Naive thymus-derived CD8-positive, alpha-beta T cell (primary cell): ENCODE data around the gene CLEC16A. TPM values are rescaled to one million over a fixed set of nuclear protein-coding genes. Genes with fewer than 3 reads are reported as not detected.
A peak's percentile ranks its signal among the peaks of the same experiment; 100 is the strongest.

Experiments
- ATAC-seq, 2 donors: fragments of 150-1000 bp; cut with Tn5 transposase in 1 of 2; sonication (Bioruptor Pico), chemical (Tn5 transposase) in 1 of 2; 1 replicate in 1 of 2; 2 replicates in 1 of 2; pipeline ENCODE4 v1.10.0; 2021; ENCODE audit warnings: mild to moderate bottlenecking in 2 of 2, moderate library complexity in 2 of 2
- POLR2A ChIA-PET: fragments of 350-600 bp; sonication (Branson Sonifier 250); formaldehyde crosslinking; loops from one replicate; lab custom pipeline; 2021; ENCODE audit warnings: antibody characterized with exemption; lab: Charles Lee
- DNase-seq, 10 donors: peaks; one replicate each; pipeline versions ENCODE4 v3.0.0 to v3.0.0-alpha.2; 2020 to 2022
- H3K27ac Mint-ChIP-seq, 10 donors: one replicate each; pipeline ENCODE4 v1.8.0; 2020 to 2022; ENCODE audit warnings: mild to moderate bottlenecking in 10 of 10, mixed read lengths in 10 of 10, moderate library complexity in 4 of 10, inconsistent platforms in 1 of 10
- H3K27me3 Mint-ChIP-seq, 5 donors: one replicate each; pipeline ENCODE4 v1.8.0; 2021 to 2022; ENCODE audit warnings: mixed read lengths in 5 of 5
- H3K36me3 Mint-ChIP-seq, 3 donors: one replicate each; pipeline ENCODE4 v1.8.0; 2020 to 2022; ENCODE audit warnings: mixed read lengths in 3 of 3, mild to moderate bottlenecking in 2 of 3, inconsistent platforms in 1 of 3
- H3K4me1 Mint-ChIP-seq, 4 donors: one replicate each; pipeline ENCODE4 v1.8.0; 2021 to 2022; ENCODE audit warnings: mixed read lengths in 4 of 4
- H3K4me3 Mint-ChIP-seq, 10 donors: one replicate each; pipeline ENCODE4 v1.8.0; 2020 to 2022; ENCODE audit warnings: mild to moderate bottlenecking in 10 of 10, mixed read lengths in 10 of 10, moderate library complexity in 6 of 10, inconsistent platforms in 1 of 10
- H3K9me3 Mint-ChIP-seq, 9 donors: one replicate each; pipeline ENCODE4 v1.8.0; 2020 to 2022; ENCODE audit warnings: mixed read lengths in 9 of 9, mild to moderate bottlenecking in 3 of 9, inconsistent platforms in 1 of 9, moderate library complexity in 1 of 9
- polyA plus RNA-seq, 3 donors: library from polyadenylated mRNA; unstranded; fragments of 300-500 nt; fragmentation: Illumina TruSeq; gene quantifications; one replicate each; pipeline ENCODE4 v1.2.3, GENCODE V29; 2021
- total RNA-seq, 8 experiments: library from RNA in 2 of 8; stranded (reverse) in 2 of 8; gene quantifications; one replicate each; pipeline ENCODE4 v1.2.3 and lab custom pipeline; 2021 to 2026

The CLEC16A gene
- total and polyA plus RNA-seq, 5 experiments from 2014 or later: 8.5 to 28.8 (median 19.4) TPM

- ATAC-seq (no peak), DNase-seq (no peak)
- Mint-ChIP-seq H3K9me3 (no peaks in the 10 kb centered on the region), H3K27ac (peak overlapping the region in 1 of 10 donors; percentile 69), H3K4me1 (peaks cover 0 to 9% (median 6%) of the 10 kb centered on the region in 4 donors), H3K27me3 (no peaks in the 10 kb centered on the region), H3K4me3 (no peak overlapping the region), H3K36me3 (peaks cover 0 to 31% (median 21%) of the 10 kb centered on the region in 3 donors)
- POLR2A ChIA-PET: no interaction called here
Measured at GRCh38 chr16:11169641-11170040, 225.3 kb downstream of the CLEC16A start.

DNA sequence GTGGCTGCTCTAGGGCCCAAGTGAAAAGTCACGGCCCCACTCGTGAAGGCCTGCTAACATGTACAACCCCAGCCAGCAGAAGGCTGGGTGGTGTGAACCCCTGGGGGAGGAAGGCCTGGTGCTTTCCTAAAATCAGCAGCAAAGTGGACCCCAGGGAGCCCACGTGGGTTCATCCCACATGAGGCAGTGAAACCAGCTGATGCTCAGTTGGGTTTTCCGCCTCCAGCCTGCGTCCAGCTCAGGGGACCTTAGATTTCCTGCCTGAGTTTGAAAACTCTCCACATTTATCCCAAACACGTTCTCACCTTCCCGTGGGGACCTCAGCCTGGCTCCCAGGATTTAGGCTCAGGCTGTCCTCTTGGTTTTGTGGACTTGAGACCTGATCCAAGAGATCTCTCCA is 225.8 kb downstream of the CLEC16A start:
- Mint-ChIP-seq H3K4me3 (no peak overlapping the region), H3K36me3 (peaks cover 0 to 33% (median 20%) of the 10 kb centered on the region in 3 donors), H3K27me3 (no peaks in the 10 kb centered on the region), H3K9me3 (no peaks in the 10 kb centered on the region), H3K27ac (peak overlapping the region in 1 of 10 donors; percentile 15), H3K4me1 (peaks cover 2 to 10% (median 9%) of the 10 kb centered on the region in 4 donors)
- no peak for DNase-seq
- no peak for ATAC-seq
- POLR2A ChIA-PET: no interaction called here

GRCh38 chr16:11170696-11171447 is 226.5 kb downstream of the CLEC16A start:
- DNase-seq (no peak), ATAC-seq (no peak)
- no peak overlapping the region for H3K4me3 Mint-ChIP-seq
- H3K9me3 Mint-ChIP-seq: no peaks in the 10 kb centered on the region
- H3K27me3 Mint-ChIP-seq: no peaks in the 10 kb centered on the region
- peak overlapping the region in 3 of 10 donors; percentile 15 to 56 (median 31) for H3K27ac Mint-ChIP-seq
- peaks cover 3 to 12% (median 11%) of the 10 kb centered on the region in 4 donors for H3K4me1 Mint-ChIP-seq
- peaks cover 0 to 33% (median 20%) of the 10 kb centered on the region in 3 donors for H3K36me3 Mint-ChIP-seq
- POLR2A ChIA-PET: interaction anchor here (0.5 kb wide), 1 partner anchor 169 kb away, joined by 3 read pairs; no protein-coding TSS in a partner anchor

GRCh38 chr16:11171448-11171709 is 227.0 kb downstream of the CLEC16A start:
- Mint-ChIP-seq H3K27ac (peak overlapping the region in 2 of 10 donors; percentile 13 to 31), H3K4me1 (peaks cover 4 to 13% (median 12%) of the 10 kb centered on the region in 4 donors), H3K4me3 (no peak overlapping the region), H3K36me3 (peaks cover 0 to 32% (median 18%) of the 10 kb centered on the region in 3 donors), H3K9me3 (no peaks in the 10 kb centered on the region), H3K27me3 (no peaks in the 10 kb centered on the region)
- DNase-seq (no peak), ATAC-seq (no peak)
- POLR2A ChIA-PET: no interaction called here

DNA sequence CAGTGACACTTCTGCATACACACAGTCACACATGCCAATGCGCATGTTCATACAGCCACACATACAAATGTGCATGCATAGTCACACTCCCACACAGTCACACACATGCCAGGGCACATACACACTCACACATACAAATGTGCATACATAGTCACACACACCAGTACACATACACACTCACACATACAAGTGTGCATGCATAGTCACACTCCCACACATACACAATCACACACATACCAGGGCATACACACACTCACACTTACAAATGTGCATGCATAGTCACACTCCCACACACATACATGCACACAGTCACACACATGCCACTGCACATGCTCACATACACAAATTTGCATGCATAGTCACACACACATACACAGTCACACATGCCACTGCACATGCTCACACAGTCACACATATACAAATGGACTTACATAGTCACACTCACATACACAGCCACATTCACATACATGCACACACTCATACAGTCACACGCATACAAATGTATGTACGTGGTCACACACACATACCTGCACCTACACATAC is 227.5 kb downstream of the CLEC16A start:
- POLR2A ChIA-PET: no interaction called here
- H3K4me3 Mint-ChIP-seq: no peak overlapping the region
- no peaks in the 10 kb centered on the region for H3K27me3 Mint-ChIP-seq
- no peak for DNase-seq
- peak overlapping the region in 3 of 10 donors; percentile 13 to 26 (median 16) for H3K27ac Mint-ChIP-seq
- peaks cover 4 to 13% (median 12%) of the 10 kb centered on the region in 4 donors for H3K4me1 Mint-ChIP-seq
- no peaks in the 10 kb centered on the region for H3K9me3 Mint-ChIP-seq
- no peak for ATAC-seq
- peaks cover 0 to 29% (median 16%) of the 10 kb centered on the region in 3 donors for H3K36me3 Mint-ChIP-seq

- Mint-ChIP-seq H3K9me3 (no peaks in the 10 kb centered on the region), H3K4me3 (no peak overlapping the region), H3K27me3 (no peaks in the 10 kb centered on the region), H3K27ac (peak overlapping the region in 1 of 10 donors; percentile 11), H3K4me1 (peaks cover 4 to 13% (median 12%) of the 10 kb centered on the region in 4 donors), H3K36me3 (peaks cover 0 to 21% (median 11%) of the 10 kb centered on the region in 3 donors)
- POLR2A ChIA-PET: no interaction called here
- DNase-seq: no peak
- no peak for ATAC-seq
Measured at GRCh38 chr16:11173426-11173825, 229.1 kb downstream of the CLEC16A start.

DNA sequence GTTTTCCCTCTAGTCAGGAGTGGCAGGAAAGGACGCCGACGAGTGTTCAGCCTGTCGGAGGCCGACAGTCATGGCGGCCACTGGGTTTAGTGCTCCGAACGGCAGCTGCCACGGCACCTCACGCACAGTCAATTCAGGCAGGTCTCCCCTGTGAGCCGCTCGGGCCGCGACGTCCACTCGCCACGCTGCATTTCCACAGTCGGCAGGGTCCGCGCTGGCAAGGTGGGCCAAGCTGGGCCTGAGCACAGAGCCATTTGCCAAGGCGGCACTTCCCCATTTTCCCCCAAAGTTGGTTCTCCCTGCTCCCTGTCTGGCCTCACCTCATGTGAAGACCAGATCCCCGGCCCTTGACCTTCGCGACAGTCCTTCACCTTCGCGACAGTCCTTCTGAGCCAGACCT is 229.8 kb downstream of the CLEC16A start:
- Mint-ChIP-seq H3K4me3 (no peak overlapping the region), H3K27ac (peak overlapping the region in 2 of 10 donors; percentile 53 to 73), H3K9me3 (no peaks in the 10 kb centered on the region), H3K4me1 (peaks cover 4 to 13% (median 12%) of the 10 kb centered on the region in 4 donors), H3K27me3 (no peaks in the 10 kb centered on the region), H3K36me3 (peaks cover 0 to 23% (median 14%) of the 10 kb centered on the region in 3 donors)
- POLR2A ChIA-PET: no interaction called here
- no peak for ATAC-seq
- DNase-seq: no peak

GRCh38 chr16:11175106-11175786 is 230.9 kb downstream of the CLEC16A start:
- POLR2A ChIA-PET: no interaction called here
- Mint-ChIP-seq H3K4me1 (peaks cover 10 to 13% (median 13%) of the 10 kb centered on the region in 4 donors), H3K36me3 (peaks cover 0 to 27% (median 22%) of the 10 kb centered on the region in 3 donors), H3K27me3 (no peaks in the 10 kb centered on the region), H3K9me3 (no peaks in the 10 kb centered on the region), H3K4me3 (no peak overlapping the region), H3K27ac (peak overlapping the region in 8 of 10 donors; percentile 18 to 76 (median 44))
- no peak for ATAC-seq
- no peak for DNase-seq

DNA sequence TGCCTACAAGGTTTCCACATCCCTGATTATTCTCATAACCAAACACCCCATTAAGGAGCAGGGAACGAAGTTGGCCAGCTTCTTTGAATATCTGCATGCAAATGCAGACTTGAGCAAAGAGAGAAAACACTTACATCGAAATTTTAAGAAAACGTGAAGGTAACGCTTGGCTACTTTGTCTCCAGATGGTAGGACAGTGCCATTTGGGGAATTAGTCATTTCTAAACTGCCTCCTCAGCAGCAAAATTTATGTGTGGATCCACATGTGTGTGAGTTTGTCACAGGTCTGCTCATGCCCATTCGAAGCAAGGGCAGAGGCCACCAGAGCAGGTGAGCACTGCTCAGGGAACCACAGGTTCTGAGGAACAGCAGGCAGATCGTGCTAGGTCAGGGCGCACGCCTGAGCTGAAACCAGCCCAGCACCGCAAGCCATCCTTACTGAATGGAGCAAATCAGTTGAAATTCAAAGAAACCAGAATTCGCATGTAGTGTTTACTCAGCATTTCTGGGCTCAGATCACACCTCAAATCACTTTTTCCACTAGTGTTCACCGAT is 231.5 kb downstream of the CLEC16A start:
- POLR2A ChIA-PET: no interaction called here
- peaks cover 12 to 13% (median 13%) of the 10 kb centered on the region in 4 donors for H3K4me1 Mint-ChIP-seq
- DNase-seq (no peak), ATAC-seq (no peak)
- no peak overlapping the region for H3K4me3 Mint-ChIP-seq
- H3K27ac Mint-ChIP-seq: peak overlapping the region in 6 of 10 donors; percentile 16 to 67 (median 46)
- no peaks in the 10 kb centered on the region for H3K27me3 Mint-ChIP-seq
- peaks cover 0 to 30% (median 19%) of the 10 kb centered on the region in 3 donors for H3K36me3 Mint-ChIP-seq
- no peaks in the 10 kb centered on the region for H3K9me3 Mint-ChIP-seq

GRCh38 chr16:11177578-11178160 is 233.3 kb downstream of the CLEC16A start:
- POLR2A ChIA-PET: interaction anchor here (0.7 kb wide), 2 partner anchors 37 to 181 kb away, joined by 3 to 5 read pairs; no protein-coding TSS in a partner anchor
- H3K27me3 Mint-ChIP-seq: no peaks in the 10 kb centered on the region
- DNase-seq (no peak), ATAC-seq (no peak)
- peaks cover 12 to 17% (median 13%) of the 10 kb centered on the region in 4 donors for H3K4me1 Mint-ChIP-seq
- peak overlapping the region in 1 of 10 donors; percentile 26 for H3K4me3 Mint-ChIP-seq
- peaks cover 0 to 30% (median 19%) of the 10 kb centered on the region in 3 donors for H3K36me3 Mint-ChIP-seq
- H3K27ac Mint-ChIP-seq: peak overlapping the region in 2 of 10 donors; percentile 62 to 70
- no peaks in the 10 kb centered on the region for H3K9me3 Mint-ChIP-seq

- Mint-ChIP-seq H3K4me1 (peaks cover 13 to 17% (median 15%) of the 10 kb centered on the region in 4 donors), H3K9me3 (no peaks in the 10 kb centered on the region), H3K27me3 (no peaks in the 10 kb centered on the region), H3K4me3 (no peak overlapping the region), H3K36me3 (peaks cover 0 to 30% (median 17%) of the 10 kb centered on the region in 3 donors), H3K27ac (no peak overlapping the region)
- DNase-seq (no peak), ATAC-seq (no peak)
- POLR2A ChIA-PET: no interaction called here
Measured at GRCh38 chr16:11178424-11178823, 234.1 kb downstream of the CLEC16A start.

- H3K9me3 Mint-ChIP-seq: no peaks in the 10 kb centered on the region
- POLR2A ChIA-PET: no interaction called here
- DNase-seq (no peak), ATAC-seq (no peak)
- no peaks in the 10 kb centered on the region for H3K27me3 Mint-ChIP-seq
- H3K36me3 Mint-ChIP-seq: peaks cover 0 to 25% (median 11%) of the 10 kb centered on the region in 3 donors
- peaks cover 10 to 21% (median 19%) of the 10 kb centered on the region in 4 donors for H3K4me1 Mint-ChIP-seq
- H3K4me3 Mint-ChIP-seq: no peak overlapping the region
- peak overlapping the region in 1 of 10 donors; percentile 67 for H3K27ac Mint-ChIP-seq
Measured at GRCh38 chr16:11179574-11179973, 235.2 kb downstream of the CLEC16A start.
